SK-N-SH (cell line): ENCODE measurements around the gene SECTM1. TPM values are rescaled to one million over a fixed set of nuclear protein-coding genes. Genes with fewer than 3 reads are reported as not detected.
A peak's percentile ranks its signal among the peaks of the same experiment; 100 is the strongest.

Experiments
- CTCF ChIA-PET: fragments of 300-600, 350-600 bp; formaldehyde crosslinking; extraction: SDS; loops from one replicate; lab custom pipeline; 2021; lab: Yijun Ruan, JAX
- POLR2A ChIA-PET: fragments of 350-600 bp; sonication (Branson Sonifier 250); formaldehyde crosslinking; extraction: SDS; loops from one replicate; lab custom pipeline; 2020; ENCODE audit warnings: antibody characterized with exemption, inconsistent platforms; lab: Yijun Ruan, JAX
- DNase-seq: peaks from one replicate; pipeline ENCODE4 v3.0.0; 2012
- H2AFZ ChIP-seq: fragments of 200-600 bp; sonication (generic); 2 replicates; pipeline ENCODE4 v1.8.1; 2016; ENCODE audit warnings: antibody characterized with exemption, mild to moderate bottlenecking, low read depth
- H3F3A ChIP-seq: fragments of 200-600 bp; sonication (generic); replicated peaks from 2 replicates; pipeline ENCODE3; 2016; ENCODE audit warnings: antibody characterized with exemption, mild to moderate bottlenecking; ENCODE audit not compliant: insufficient read depth
- H3K27ac ChIP-seq, 2 experiments: fragments of 200-500 bp in 1 of 2; fragments of 200-600 bp in 1 of 2; sonication (Bioruptor generic) in 1 of 2; sonication (generic), shearing (Covaris generic) in 1 of 2; 2 replicates each; pipeline versions ENCODE4 v1.5.1 to v1.6.1; 2014 to 2016; ENCODE audit warnings: low read depth in 2 of 2, inconsistent platforms in 1 of 2, low read length in 1 of 2, mild to moderate bottlenecking in 1 of 2, mixed read lengths in 1 of 2
- H3K27me3 ChIP-seq: fragments of 200-600 bp; sonication (generic), shearing (Covaris generic); 2 replicates; pipeline ENCODE4 v1.6.1; 2016; ENCODE audit warnings: mixed run types; ENCODE audit not compliant: insufficient read depth
- H3K36me3 ChIP-seq, 2 experiments: fragments of 200-500 bp in 1 of 2; fragments of 200-600 bp in 1 of 2; sonication (Bioruptor generic) in 1 of 2; sonication (generic) in 1 of 2; replicated peaks in 1 of 2; 2 replicates each; pipeline versions ENCODE3 to v1.5.1; 2014 to 2016; ENCODE audit warnings: low read length in 1 of 2, mild to moderate bottlenecking in 1 of 2; ENCODE audit not compliant: insufficient read depth in 2 of 2, control insufficient read depth in 1 of 2
- H3K4me1 ChIP-seq, 2 experiments: fragments of 200-500 bp in 1 of 2; fragments of 200-600 bp in 1 of 2; sonication (Bioruptor generic) in 1 of 2; sonication (generic), shearing (Covaris generic) in 1 of 2; 2 replicates each; pipeline versions ENCODE4 v1.5.1 to v1.6.1; 2014 to 2016; ENCODE audit warnings: low read depth in 1 of 2, low read length in 1 of 2, mixed run types in 1 of 2; ENCODE audit not compliant: insufficient read depth in 2 of 2, control insufficient read depth in 1 of 2
- H3K4me2 ChIP-seq: fragments of 200-600 bp; sonication (generic), shearing (Covaris generic); 2 replicates; pipeline ENCODE4 v1.6.1; 2017; ENCODE audit warnings: mixed run types
- H3K4me3 ChIP-seq, 2 experiments: fragments of 200-500 bp in 1 of 2; fragments of 200-600 bp in 1 of 2; sonication (Bioruptor generic) in 1 of 2; sonication (generic), shearing (Covaris generic) in 1 of 2; 2 replicates each; pipeline versions ENCODE4 v1.5.1 to v1.8.1; 2014 to 2016; ENCODE audit warnings: low read depth in 2 of 2, inconsistent platforms in 1 of 2, low read length in 1 of 2, mild to moderate bottlenecking in 1 of 2, mixed read lengths in 1 of 2, moderate library complexity in 1 of 2
- H3K79me2 ChIP-seq: fragments of 200-600 bp; sonication (generic); 2 replicates; pipeline ENCODE4 v1.8.1; 2017; ENCODE audit warnings: mild to moderate bottlenecking; ENCODE audit not compliant: insufficient read depth
- H3K9ac ChIP-seq: fragments of 200-600 bp; sonication (generic); 2 replicates; pipeline ENCODE4 v1.6.1; 2017; ENCODE audit warnings: mixed run types
- H3K9me2 ChIP-seq: fragments of 200-600 bp; sonication (generic); 2 replicates; pipeline ENCODE4 v1.6.1; 2017; ENCODE audit warnings: mixed run types
- H3K9me3 ChIP-seq: fragments of 200-600 bp; sonication (generic); 2 replicates; pipeline ENCODE4 v1.6.1; 2017; ENCODE audit warnings: mixed run types, mild to moderate bottlenecking, moderate library complexity
- H4K20me1 ChIP-seq: fragments of 200-600 bp; sonication (generic); 2 replicates; pipeline ENCODE4 v1.6.1; 2017; ENCODE audit warnings: mild to moderate bottlenecking, mixed run types; ENCODE audit not compliant: insufficient read depth
- CHD2 ChIP-seq: fragments of 150-350 bp; IDR thresholded peaks from 2 replicates; pipeline ENCODE4 v1.6.1; 2018; ENCODE audit warnings: low read length; ENCODE audit not compliant: partially characterized antibody
- ELF1 ChIP-seq: IDR thresholded peaks from 2 replicates; pipeline ENCODE4 v1.4.0; 2012
- EP300 ChIP-seq, 2 experiments: IDR thresholded peaks; 2 replicates each; pipeline versions ENCODE4 v1.4.0 to v1.6.1; 2012; ENCODE audit warnings: borderline replicate concordance in 1 of 2, low read depth in 1 of 2, low read length in 1 of 2
- FOSL2 ChIP-seq: IDR thresholded peaks from 2 replicates; pipeline ENCODE4 v1.4.0; 2012; ENCODE audit warnings: low read depth, mild to moderate bottlenecking, moderate library complexity, borderline replicate concordance
- FOXJ3 ChIP-seq: sonication (generic); formaldehyde crosslinking; IDR thresholded peaks from 2 replicates; pipeline ENCODE4 v1.5.1; 2020; ENCODE audit warnings: mild to moderate bottlenecking, missing genetic modification reagents
- FOXM1 ChIP-seq: IDR thresholded peaks from 2 replicates; pipeline ENCODE4 v1.4.0; 2012; ENCODE audit warnings: low read depth, mild to moderate bottlenecking
- JUND ChIP-seq: IDR thresholded peaks from 2 replicates; pipeline ENCODE4 v1.4.0; 2012
- MEF2A ChIP-seq: IDR thresholded peaks from 2 replicates; pipeline ENCODE4 v1.4.0; 2012; ENCODE audit warnings: low read depth, borderline replicate concordance
- MXI1 ChIP-seq: IDR thresholded peaks from 2 replicates; pipeline ENCODE4 v1.6.1; 2012; ENCODE audit warnings: mild to moderate bottlenecking, low read depth, low read length, improper control_type of control experiment
- NRF1 ChIP-seq: IDR thresholded peaks from 2 replicates; pipeline ENCODE4 v1.6.1; 2012; ENCODE audit warnings: low read depth, mild to moderate bottlenecking, low read length
- PBX3 ChIP-seq: IDR thresholded peaks from 2 replicates; pipeline ENCODE4; 2012
- POLR2AphosphoS5 ChIP-seq: IDR thresholded peaks from 2 replicates; pipeline ENCODE4 v1.6.1; 2012; ENCODE audit warnings: low read depth, low read length
- RCOR1 ChIP-seq: fragments of 150-350 bp; IDR thresholded peaks from 2 replicates; pipeline ENCODE4 v1.6.1; 2017; ENCODE audit warnings: antibody characterized with exemption, low read length
- REST ChIP-seq: IDR thresholded peaks from 2 replicates; pipeline ENCODE4 v1.6.1; 2012; ENCODE audit warnings: mild to moderate bottlenecking, low read depth, low read length, moderate library complexity
- SIN3A ChIP-seq: IDR thresholded peaks from 2 replicates; pipeline ENCODE4 v1.6.1; 2012; ENCODE audit warnings: low read depth, mild to moderate bottlenecking, low read length, moderate library complexity, borderline replicate concordance
- TEAD4 ChIP-seq: IDR thresholded peaks from 2 replicates; pipeline ENCODE4 v1.4.0; 2012; ENCODE audit warnings: mild to moderate bottlenecking, borderline replicate concordance; ENCODE audit not compliant: insufficient read depth
- USF2 ChIP-seq: fragments of 150-350 bp; IDR thresholded peaks from 2 replicates; pipeline ENCODE4 v1.6.1; 2017; ENCODE audit warnings: antibody characterized with exemption, low read length, low read depth, borderline replicate concordance
- YY1 ChIP-seq: IDR thresholded peaks from 2 replicates; pipeline ENCODE4 v1.4.0; 2012; ENCODE audit warnings: low read depth, mild to moderate bottlenecking
- WGBS: methylation state at CpG from one replicate; pipeline ENCODE4 v1.1.6; 2017; ENCODE audit warnings: low lambda C conversion rate; 5-methylcytosine and 5-hydroxymethylcytosine counted together
- polyA plus RNA-seq, 3 experiments: library from polyadenylated mRNA; depleted of rRNA; stranded (reverse); fragments of >200 nt; gene quantifications; 2 replicates each; pipeline ENCODE4 v1.2.3, GENCODE V29; 2012

SECTM1 gene
- polyA plus RNA-seq, 1 of the 3 experiments (the other 2 are of a cell fraction), result 3.8 TPM

DNA sequence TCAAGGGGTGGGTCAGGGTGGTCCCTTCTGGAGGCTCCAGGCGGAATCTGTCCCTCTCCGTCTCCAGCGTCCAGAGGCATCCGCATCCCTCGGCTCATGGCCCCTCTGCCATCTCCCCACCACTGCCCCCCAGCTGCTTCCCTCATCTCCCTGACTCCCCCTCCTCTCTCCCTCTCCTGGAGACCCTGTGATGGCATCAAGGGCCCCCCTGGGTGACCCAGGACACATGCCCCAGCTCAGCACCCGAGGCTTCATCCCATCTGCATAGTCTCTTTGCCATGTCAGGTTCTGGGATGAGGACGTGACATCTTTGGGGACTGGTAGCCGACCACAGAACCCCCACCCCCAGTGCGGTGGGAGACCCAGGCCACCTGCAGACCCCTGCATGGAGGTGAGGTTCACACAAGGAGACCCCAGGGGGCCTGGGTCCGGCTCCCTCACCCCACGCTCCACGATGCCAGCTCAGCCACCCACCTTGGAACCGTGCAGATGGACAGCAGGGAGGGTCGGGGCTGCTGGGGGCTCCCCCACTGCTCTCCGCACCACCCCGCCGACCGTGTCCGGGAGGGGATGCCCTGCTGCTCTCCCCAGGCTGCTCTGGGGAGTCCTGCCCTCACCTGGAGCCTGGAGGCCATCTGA is 3.8 kb downstream of the SECTM1 start:
- Histone ChIP-seq H3K27me3 (no peaks in the 10 kb centered on the region; the same call in none of the 2 replicates), H3K79me2 (no peaks in the 10 kb centered on the region), H3K9me2 (no peaks in the 10 kb centered on the region), H3F3A (no peaks in the 10 kb centered on the region), H3K4me2 (peak overlapping the region; percentile 59; the same call in 1 of the 2 replicates), H3K4me1 (peaks cover 15 to 43% of the 10 kb centered on the region in 2 experiments; a peak in 3 of 4 replicates), H2AFZ (no peak overlapping the region), H4K20me1 (no peaks in the 10 kb centered on the region), H3K4me3 (peak overlapping the region in 1 of 2 experiments; percentile 21; a peak in 1 of 4 replicates), H3K27ac (no peak overlapping the region), H3K9ac (no peak overlapping the region), H3K36me3 (no peaks in the 10 kb centered on the region), H3K9me3 (no peaks in the 10 kb centered on the region)
- 39% methylated on average over 18 of the region's 19 CpGs for WGBS
- no peak for DNase-seq
- POLR2A ChIA-PET, result interaction anchor here (0.7 to 1.7 kb wide), 5 partner anchors 13 to 57 kb away, joined by 3 to 4 read pairs (median 3); partner anchors contain the start of gene CSNK1D
- TF ChIP-seq FOSL2 (no peak), FOXM1 (no peak), EP300 (IDR thresholded peaks at IDR 0.05; ENCODE audit: borderline replicate concordance in 1 of 2, low read depth in 1 of 2, low read length in 1 of 2) (no peak), FOXJ3 (no peak), RCOR1 (no peak), PBX3 (no peak), REST (no peak), TEAD4 (no peak), NRF1 (no peak), YY1 (no peak), ELF1 (no peak), MXI1 (no peak), JUND (no peak), CHD2 (no peak), MEF2A (no peak), POLR2AphosphoS5 (no peak), USF2 (no peak), SIN3A (no peak)
- CTCF ChIA-PET, result interaction anchor here (0.9 to 9.9 kb wide), 12 partner anchors 8 to 94 kb away, joined by 3 to 78 read pairs (median 5); no protein-coding TSS in a partner anchor
